ENCODE results near the gene RD3L. TPM values are rescaled to one million over a fixed set of nuclear protein-coding genes. Genes with fewer than 3 reads are reported as not detected.

RD3L gene
- not detected for total RNA-seq

GRCh38 chr14:103941973-103942736 lies at the start of gene RD3L:
RD3L (minus strand) TSS chr14:103942529; CDS start chr14:103941695, 834 bp downstream.
- DNase-seq (ENCODE audit: low spot score): no peak

- no peak for DNase-seq (ENCODE audit: low spot score)
These were observed 47.6 kb upstream of the RD3L start for GRCh38 chr14:103989964-103990363.

- no peak for DNase-seq (ENCODE audit: low spot score)
These were observed 46.7 kb upstream of the RD3L start for GRCh38 chr14:103989034-103989433.

- DNase-seq (ENCODE audit: low spot score): no peak
These were observed 41.9 kb upstream of the RD3L start for GRCh38 chr14:103984196-103984595.

- DNase-seq (ENCODE audit: low spot score): peak; percentile 54
These were observed 38.4 kb upstream of the RD3L start for GRCh38 chr14:103980623-103981238.

GRCh38 chr14:103974575-103974974 lies 32.2 kb upstream of the RD3L start:
- DNase-seq (ENCODE audit: low spot score): no peak

GRCh38 chr14:103973354-103973753 lies 31.0 kb upstream of the RD3L start:
- no peak for DNase-seq (ENCODE audit: low spot score)

- DNase-seq (ENCODE audit: low spot score): no peak
These were observed 27.6 kb upstream of the RD3L start for GRCh38 chr14:103969961-103970360.

DNA sequence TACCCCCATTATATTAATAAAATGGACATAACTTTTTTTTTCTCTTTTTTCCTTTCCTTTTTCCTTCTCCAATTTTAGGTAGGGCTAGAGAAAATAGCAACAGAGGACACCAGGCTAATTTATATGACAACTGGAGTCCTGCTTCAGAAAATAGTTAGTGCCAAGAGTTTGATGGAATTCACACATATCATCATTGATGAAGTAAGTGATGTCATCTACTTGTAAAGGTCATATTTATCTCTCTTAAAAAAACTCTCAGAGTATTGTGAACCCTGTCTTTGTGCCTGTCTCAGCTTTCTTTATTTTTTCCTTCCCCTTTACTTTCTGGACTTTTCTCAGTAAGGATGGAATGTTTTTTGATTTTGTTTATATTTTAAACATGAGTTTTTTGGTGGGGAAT lies 24.3 kb upstream of the RD3L start:
- DNase-seq (ENCODE audit: low spot score): no peak

- DNase-seq (ENCODE audit: low spot score): no peak
These were observed 19.7 kb upstream of the RD3L start for GRCh38 chr14:103961928-103962578.

DNA sequence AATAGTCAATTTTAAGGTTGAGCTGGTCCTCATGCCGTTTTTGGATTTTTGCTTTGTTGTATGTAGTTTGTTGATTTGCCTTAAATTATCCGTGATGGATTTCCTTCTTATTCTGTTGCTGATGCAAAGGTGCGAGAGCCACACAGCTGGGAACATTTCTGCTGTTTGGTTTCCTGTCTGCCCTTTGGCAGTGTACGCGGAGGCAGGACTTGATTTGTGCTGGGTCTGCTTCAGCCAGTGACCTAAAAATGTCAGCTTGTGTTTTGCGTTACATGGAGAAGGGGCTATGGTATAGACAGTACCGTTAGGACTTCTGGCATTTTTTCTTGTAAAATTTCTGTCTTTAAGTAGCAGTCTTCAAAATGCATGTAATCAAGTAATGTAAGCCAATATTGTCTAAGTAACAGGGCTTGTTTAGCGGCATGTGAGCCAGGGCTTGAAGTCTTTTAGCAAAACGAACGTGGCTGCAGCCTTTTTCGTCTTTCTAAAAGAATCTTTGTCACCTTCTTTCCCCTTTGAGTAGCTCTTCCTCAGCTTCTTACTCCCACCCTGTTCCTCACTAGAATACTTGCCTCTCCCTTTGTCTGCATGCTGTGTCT lies 18.2 kb upstream of the RD3L start:
- no peak for DNase-seq (ENCODE audit: low spot score)

- no peak for DNase-seq (ENCODE audit: low spot score)
These were observed 6.9 kb upstream of the RD3L start for GRCh38 chr14:103949131-103949790.

- no peak for DNase-seq (ENCODE audit: low spot score)
These were observed 6.1 kb upstream of the RD3L start for GRCh38 chr14:103948442-103948841.

- no peak for DNase-seq (ENCODE audit: low spot score)
These were observed 4.6 kb upstream of the RD3L start for GRCh38 chr14:103946975-103947374.

- DNase-seq (ENCODE audit: low spot score): no peak
These were observed 1.3 kb upstream of the RD3L start for GRCh38 chr14:103943673-103944072.

- no peak for DNase-seq (ENCODE audit: low spot score)
These were observed 867 bp downstream of the RD3L start for GRCh38 chr14:103941462-103941861.

DNA sequence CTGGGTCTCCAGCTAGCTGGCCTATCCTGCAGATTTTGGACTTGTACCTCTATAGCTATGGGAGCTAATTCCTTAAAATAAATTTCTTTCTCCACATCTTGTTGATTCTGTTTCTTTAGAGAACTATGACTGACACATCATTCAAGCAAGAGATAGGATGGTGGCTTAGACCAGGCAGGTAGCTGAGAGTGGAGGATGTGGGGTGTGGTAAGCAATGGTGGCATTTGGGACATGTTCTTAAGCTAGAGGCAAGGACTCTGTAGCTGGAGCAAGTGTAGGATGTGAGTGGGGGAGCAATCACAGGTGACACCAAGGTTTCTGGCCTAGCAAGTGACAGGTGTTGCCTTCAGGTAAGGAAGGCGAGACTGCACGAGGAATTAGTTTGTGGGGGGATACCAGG lies 7.2 kb downstream of the RD3L start:
- no peak for DNase-seq (ENCODE audit: low spot score)

DNA sequence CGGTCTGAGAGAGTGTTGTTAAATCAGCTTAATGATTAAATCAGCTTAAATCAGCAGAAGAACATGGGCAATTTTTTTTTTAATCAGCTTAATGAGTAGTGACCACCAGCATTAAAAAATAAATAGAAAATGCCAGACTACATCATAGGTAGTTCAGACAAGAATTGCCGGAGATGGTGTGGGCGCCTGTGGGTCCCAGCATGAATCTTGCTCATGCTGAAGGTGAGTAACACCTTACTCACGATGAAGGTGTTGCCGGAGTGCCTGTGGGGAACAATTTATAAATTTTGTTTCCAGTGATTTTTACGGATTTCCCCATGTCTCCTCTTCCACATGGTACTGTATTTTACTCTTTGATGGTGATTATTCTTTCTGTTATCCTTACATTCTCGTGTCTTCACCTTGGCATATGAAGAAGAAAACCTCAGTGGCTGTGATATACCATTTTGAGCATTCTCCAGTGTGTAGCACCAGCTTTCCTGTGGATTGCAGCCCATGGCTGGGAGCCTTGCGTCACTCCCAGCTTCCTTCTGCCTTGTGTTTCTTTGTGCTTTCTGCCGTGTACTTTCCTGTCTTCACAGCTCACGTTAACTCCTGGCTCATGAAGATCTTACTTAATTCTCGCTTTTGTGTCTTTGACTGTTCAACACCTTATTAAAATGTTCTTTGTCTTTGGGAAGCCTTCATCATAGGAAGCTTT lies 9.4 kb downstream of the RD3L start:
- no peak for DNase-seq (ENCODE audit: low spot score)

DNA sequence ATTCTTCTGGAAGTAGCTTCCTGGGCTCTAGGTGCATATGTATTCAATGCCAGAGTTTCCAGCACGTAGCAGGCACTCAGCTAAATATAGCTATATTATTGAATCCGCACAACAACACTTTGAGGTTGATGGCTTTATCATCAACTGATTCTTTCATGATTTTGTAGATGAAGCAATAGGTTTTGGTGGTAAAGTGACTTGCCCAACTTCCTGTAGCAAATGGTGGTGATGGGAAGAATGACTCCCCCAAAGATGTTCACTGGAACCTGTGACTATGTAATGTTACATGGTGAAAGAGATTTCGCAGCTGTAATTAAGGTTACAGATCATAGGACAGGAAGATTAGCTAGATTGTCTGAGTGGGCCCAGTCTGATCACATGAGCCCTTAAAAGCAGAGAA lies 10.9 kb downstream of the RD3L start:
- no peak for DNase-seq (ENCODE audit: low spot score)

- no peak for DNase-seq (ENCODE audit: low spot score)
These were observed 12.2 kb downstream of the RD3L start for GRCh38 chr14:103930051-103930604.

Measured in ureter (tissue), 1 donor.